GM19099 (cell line): ENCODE results near the gene ARHGAP9.

ENCODE experiments used
- POLR2A ChIP-seq: IDR thresholded peaks from 3 replicates; pipeline ENCODE4 v1.6.1; 2011; ENCODE audit warnings: low read depth; ENCODE audit not compliant: insufficient read length; ENCODE audit errors: extremely low read depth

Gene ARHGAP9

DNA sequence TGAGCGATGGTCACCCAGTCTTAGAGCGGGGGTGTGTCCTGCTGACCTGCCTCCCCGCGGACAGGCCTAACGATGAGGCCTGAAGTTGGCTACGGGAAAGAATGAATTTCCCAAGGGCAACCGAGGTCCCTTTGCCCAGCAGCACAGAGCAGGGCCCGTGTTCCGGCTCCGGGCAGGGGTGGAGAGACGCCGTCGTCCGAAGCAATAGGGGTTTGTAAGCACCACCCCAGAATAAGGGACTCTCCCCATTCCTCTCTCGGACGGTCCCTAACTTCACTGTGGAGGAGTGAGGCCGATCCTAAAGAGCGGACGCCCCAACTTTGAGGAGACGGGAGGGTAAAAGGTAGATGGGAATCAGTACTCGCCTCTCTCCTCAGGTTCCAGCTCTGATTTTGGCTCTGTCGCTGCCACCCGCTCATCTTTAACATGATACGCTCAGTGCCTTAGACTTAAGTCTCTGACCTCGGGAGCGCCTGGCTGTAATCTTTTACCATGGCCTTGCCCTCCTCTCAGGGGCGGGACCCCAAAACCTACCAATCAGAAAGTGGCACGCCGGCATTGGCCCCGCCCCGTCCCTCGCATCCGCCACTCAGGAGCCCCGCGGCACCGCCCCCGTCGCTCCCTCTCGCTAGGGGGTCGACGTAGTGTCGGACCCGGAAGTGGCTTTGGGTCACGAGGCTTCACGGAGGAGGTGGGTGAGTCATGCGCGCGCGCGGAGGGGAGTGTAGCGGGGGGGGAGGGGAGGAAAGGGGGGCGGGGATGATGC, 40.6 kb upstream of the ARHGAP9 start, which contains the start of gene DDIT3:
Gene DDIT3 (minus strand): TSS at position 462 of the 766 bp plus-strand sequence. CDS start 3,108 bp downstream, outside the sequence.
- TF ChIP-seq POLR2A: peak; percentile 99

DNA sequence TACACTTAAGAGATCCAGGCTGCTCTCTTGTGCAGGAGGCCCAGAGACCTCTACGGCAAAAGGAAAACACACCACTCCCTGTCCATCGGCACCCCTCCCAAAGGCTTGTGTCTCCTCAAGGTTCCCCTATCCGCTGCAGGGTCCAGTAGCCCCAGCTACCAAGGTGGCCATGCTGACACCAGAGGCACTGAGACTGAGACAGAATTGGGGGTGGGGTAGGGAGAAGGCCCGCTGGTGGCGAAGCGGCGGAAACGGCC, 40.1 kb upstream of the ARHGAP9 start:
- no peak for TF ChIP-seq POLR2A

DNA sequence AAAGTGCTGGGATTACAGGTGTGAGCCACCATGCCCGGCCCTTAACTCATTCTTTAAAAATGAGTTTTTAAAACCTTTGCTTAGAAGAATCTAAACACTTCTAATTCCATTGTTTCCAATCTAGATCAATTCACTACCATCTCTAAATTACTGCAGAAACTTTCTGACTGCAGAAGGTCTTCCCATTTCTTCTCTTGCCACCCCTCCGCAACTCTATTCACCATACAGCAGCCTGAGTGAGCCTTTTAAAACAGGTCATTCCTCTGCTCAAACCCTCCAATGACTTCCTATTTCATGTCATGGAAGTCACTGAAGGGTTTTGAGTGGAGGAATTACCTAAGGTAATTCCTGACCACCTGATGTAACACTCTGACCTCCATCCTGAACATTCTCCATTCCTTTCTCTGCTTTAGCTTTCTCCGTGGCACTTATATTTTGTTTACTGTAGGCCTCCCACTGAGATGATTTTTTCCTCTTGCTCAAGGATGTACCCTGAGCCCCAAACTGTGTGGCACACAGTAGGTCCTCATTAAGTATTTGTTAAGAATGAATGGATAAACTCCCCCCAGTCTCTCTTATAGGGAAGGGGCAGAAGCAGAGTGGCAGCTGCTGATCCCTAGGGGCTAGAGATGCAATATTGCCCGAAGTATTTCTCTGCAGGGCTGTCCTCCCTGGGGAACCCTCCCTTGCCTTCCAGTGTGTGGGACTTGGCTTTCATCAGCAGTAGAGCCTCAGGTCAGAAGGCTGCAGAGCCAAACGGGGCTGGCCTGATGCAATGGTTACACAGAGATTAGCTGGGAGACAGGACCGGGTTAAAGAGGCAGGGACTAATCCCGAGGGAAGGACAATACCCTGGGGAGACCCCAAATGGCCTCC, 39.5 kb upstream of the ARHGAP9 start:
- TF ChIP-seq POLR2A: no peak

DNA sequence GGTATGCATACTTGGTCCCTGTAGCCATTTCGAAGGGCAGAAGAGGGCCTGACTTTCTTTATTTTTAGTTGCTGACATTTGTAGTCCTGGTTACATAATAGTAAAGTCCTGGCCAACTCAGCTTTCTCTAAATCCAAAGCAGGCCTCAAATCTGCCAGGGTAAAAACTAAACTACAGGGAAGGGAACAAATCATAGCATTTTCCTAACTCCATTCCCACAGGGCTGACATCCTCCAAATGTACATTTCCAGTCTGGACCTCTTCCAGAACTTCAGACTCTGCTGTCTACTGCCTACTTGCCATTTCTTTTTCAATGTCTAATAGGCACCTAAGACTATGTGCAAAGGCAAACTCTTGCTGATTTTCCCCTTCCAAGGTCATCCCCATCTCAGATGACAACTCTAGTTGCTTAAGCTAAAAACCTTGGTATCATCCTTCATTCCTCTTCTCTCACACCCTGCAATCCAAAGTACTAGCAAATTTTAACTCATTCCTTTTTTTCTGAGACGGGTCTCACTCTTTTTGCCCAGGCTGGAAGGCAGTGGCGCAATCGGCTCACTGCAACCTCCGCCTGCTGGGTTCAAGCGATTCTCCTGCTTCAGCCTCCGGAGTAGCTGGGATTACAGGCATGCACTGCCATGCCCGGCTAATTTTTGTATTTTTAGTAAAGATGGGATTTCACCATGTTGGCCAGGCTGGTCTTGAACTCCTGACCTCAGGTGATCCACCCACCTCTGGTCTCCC, 38.7 kb upstream of the ARHGAP9 start:
- no peak for TF ChIP-seq POLR2A

DNA sequence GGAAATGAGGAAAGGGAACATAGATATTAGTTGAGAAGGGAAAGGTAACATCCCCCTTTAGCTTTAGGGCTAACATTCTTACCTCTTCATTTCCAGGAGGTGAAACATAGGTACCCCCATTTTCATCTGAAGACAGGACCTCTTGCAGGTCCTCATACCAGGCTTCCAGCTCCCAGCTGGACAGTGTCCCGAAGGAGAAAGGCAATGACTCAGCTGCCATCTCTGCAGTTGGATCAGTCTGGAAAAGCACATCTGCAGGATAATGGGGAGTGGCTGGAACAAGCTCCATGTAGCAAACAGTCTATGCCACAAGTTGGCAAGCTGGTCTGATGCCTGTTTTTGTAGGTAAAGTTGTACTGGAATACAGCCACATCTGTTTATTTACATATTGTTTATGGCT, 37.5 kb upstream of the ARHGAP9 start:
- no peak for TF ChIP-seq POLR2A

DNA sequence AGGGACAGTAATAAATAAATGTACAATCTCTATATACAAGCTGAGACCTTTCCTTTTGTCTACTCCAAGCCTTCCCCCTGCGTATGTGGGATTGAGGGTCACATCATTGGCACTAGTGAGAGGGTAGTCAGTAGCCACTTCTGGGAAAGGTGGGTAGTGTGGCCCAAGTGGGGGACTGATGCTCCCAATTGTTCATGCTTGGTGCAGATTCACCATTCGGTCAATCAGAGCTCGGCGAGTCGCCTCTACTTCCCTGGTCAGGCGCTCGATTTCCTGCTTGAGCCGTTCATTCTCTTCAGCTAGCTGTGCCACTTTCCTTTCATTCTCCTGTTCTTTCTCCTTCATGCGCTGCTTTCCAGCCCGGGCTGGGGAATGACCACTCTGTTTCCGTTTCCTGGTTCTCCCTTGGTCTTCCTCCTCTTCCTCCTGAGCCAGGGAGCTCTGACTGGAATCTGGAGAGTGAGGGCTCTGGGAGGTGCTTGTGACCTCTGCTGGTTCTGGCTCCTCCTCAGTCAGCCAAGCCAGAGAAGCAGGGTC, 37.0 kb upstream of the ARHGAP9 start:
- TF ChIP-seq POLR2A: no peak

DNA sequence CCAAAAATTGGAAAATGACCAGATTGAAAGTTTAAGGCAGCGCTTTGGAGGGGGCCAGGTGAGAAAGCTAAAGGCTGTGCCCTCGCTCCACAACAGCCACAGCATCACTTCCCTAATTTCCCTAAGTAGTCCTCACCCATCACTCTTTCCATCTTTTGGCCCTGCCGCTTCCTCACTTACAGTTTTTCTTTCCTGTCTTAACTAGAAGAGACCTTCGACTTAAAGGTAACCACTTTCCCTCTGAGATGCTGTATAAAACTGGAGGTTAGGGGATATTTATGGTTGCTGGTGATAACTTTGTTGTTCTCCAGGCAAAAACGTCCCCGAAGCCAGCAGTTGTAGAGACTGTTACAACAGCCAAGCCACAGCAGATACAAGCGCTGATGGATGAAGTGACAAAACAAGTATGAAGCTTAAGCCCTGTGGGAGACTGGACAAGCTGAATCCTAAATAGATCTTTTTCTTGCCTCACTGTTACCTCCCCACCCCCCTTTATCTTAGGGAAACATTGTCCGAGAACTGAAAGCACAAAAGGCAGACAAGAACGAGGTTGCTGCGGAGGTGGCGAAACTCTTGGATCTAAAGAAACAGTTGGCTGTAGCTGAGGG, 36.4 kb upstream of the ARHGAP9 start:
- no peak for TF ChIP-seq POLR2A

DNA sequence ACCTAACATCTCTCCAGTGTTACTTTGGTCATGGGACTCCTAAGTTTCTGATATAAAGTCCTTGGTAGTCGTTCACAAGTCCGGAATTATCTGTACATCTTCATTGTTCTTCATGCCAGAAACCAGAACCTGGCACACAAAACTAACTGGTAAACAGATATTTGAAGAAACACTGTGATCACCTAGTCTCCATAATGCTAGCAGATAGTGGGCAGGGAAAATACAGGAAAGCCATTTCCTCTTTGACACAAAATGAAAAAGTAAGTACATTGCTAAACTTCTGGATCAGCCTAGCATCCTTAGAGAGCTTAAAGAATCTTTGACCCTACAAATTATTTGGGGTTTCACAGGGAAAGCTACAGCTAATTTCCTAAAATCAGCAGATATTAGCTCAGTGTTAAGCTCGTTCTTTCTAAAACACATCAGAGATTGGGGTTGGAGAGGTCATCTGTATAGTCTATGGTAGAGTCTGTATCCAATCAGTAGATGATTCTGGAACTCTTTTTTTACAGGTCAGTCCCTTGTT, 35.8 kb upstream of the ARHGAP9 start:
- TF ChIP-seq POLR2A: no peak

DNA sequence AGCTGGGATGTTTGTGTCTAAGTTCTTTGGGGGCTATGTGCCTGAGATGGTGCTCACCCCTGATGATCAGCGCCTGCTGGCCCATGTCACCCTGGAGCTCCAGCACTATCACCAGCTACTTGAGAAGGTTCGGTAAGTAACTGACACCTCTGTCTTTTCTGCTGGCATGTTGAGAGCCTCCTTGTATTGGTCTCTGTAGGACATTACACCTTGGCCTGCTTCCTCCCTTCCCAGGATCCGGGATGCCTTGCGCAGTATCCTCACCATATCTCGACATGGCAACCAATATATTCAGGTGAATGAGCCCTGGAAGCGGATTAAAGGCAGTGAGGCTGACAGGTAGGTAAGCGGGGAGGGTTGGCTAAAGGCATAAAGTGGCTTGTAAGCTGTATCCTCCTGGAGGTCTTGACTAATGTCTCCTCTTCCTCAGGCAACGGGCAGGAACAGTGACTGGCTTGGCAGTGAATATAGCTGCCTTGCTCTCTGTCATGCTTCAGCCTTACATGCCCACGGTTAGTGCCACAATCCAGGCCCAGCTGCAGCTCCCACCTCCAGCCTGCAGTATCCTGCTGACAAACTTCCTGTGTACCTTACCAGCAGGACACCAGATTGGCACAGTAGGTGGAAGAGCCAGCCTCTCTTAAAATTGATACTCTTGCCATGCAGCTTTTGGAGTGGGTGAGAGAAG, 35.2 kb upstream of the ARHGAP9 start:
- TF ChIP-seq POLR2A: peak; percentile 7

DNA sequence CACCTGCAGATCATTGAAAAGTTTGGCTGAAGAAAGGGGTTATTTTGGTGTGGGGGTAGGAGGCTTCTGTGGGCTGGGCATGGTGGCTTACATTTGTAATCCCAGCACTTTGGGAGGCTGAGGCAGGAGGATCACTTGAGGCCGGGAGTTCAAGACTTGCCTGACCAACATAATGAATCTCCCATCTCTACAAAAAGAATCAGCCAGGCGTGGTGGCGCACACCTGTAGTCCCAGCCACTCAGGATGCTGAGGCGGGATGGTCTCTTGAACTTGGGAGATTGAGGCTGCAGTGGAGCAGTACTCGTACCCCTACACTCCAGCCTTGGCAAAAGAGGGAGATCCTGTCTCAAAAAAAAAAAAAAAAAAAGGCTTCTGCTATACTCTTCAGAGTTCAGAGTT, 33.6 kb upstream of the ARHGAP9 start:
- no peak for TF ChIP-seq POLR2A

DNA sequence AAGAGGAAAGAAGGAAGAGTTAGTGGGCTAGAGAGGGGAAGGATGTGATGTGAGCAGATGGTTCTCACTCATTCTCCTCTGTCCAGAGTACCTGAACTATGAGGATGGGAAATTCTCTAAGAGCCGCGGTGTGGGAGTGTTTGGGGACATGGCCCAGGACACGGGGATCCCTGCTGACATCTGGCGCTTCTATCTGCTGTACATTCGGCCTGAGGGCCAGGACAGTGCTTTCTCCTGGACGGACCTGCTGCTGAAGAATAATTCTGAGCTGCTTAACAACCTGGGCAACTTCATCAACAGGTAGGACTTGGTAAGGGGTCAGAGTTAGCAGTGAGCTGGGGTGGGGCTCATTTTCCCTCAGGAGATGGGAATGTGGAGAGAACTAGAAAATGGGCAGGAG, 33.0 kb upstream of the ARHGAP9 start:
- TF ChIP-seq POLR2A: peak; percentile 18

DNA sequence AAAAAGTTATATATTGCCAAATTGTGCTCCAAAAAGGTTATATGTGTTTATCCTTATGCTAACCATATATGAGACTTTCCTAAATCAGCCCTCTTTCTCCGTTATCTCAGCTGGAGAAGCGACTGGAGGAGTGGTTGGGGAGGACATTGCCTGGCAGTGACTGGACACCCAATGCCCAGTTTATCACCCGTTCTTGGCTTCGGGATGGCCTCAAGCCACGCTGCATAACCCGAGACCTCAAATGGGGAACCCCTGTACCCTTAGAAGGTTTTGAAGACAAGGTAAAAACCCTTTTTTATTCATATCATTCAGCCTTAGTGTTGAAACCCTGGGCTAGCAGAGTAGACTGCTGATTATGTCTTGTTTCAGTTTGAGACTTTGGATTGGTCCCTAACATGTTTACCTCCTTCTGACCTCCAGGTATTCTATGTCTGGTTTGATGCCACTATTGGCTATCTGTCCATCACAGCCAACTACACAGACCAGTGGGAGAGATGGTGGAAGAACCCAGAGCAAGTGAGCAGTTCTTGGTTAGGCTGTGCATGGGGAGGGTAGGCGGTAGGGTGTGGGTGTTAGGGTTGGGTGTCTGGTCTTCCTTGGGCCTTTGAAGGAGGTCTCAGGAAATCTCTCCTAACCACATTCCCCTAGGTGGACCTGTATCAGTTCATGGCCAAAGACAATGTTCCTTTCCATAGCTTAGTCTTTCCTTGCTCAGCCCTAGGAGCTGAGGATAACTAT, 32.1 kb upstream of the ARHGAP9 start:
- TF ChIP-seq POLR2A: no peak

DNA sequence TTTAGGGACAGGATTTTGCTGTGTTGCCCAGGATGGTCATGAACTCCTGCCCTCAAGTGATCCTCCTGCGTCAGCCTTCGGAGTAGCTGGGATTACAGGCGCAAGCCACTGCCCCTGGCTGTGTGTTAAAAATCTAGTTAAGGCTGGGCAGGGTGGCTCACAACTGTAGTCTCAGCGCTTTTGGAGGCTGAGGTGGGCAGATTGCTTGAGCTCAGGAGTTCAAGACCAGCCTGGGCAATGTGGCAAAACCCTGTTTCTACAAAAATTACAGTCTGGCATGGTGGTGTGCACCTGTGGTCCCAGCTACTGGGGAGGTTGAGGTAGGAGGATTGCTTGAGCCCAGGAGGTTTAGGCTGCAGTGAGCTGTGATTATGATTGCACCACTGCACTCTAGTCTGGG, 31.5 kb upstream of the ARHGAP9 start:
- TF ChIP-seq POLR2A: no peak
